ENCODE measurements around the gene ATP9A.

GRCh38 chr20:51631953-51632352 is 136.2 kb downstream of the ATP9A start:
- no peak for TF ChIP-seq POLR2A (IDR thresholded peaks at IDR 0.05)
- TF ChIP-seq, protein P1, sequence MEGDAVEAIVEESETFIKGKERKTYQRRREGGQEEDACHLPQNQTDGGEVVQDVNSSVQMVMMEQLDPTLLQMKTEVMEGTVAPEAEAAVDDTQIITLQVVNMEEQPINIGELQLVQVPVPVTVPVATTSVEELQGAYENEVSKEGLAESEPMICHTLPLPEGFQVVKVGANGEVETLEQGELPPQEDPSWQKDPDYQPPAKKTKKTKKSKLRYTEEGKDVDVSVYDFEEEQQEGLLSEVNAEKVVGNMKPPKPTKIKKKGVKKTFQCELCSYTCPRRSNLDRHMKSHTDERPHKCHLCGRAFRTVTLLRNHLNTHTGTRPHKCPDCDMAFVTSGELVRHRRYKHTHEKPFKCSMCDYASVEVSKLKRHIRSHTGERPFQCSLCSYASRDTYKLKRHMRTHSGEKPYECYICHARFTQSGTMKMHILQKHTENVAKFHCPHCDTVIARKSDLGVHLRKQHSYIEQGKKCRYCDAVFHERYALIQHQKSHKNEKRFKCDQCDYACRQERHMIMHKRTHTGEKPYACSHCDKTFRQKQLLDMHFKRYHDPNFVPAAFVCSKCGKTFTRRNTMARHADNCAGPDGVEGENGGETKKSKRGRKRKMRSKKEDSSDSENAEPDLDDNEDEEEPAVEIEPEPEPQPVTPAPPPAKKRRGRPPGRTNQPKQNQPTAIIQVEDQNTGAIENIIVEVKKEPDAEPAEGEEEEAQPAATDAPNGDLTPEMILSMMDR (IDR thresholded peaks at IDR 0.05): no peak

Measured in body of pancreas (tissue), 4 donors.